Measurements from ENCODE around the gene KCND3. TPM values are rescaled to one million over a fixed set of nuclear protein-coding genes. Genes with fewer than 3 reads are reported as not detected.

KCND3 gene
- total RNA-seq, 4 donors from 2014 or later = 1.8 to 5.3 (median 4.2) TPM

DNA sequence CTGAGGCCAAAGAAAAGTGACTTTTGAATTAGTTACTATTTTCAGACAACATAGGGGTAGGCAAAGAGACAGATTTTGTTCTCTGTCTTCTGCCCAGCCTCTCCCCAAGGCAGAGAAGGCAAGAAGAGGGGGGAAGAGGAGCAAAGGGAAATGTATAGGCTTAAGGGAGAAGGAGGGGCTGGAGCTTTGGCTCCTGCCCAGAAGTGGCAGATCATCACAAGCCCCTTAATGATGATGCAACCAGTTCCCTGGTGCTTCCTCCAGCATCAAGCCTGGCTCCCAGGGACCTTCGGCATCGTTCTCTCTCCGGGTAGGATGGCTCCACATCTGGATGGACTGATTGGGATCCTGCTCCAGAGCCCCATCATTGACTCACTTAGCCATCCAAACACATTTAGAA lies 112.8 kb downstream of the KCND3 start:
- intact Hi-C loops (cut with DNase I) = no loop called here
- H3K27ac ChIP-seq = no peak overlapping the region
- no peaks in the 10 kb centered on the region for H3K4me1 ChIP-seq
- H3K4me3 ChIP-seq (replicated peaks in 1 of 3) = no peak overlapping the region
- no peaks in the 10 kb centered on the region for H3K27me3 ChIP-seq
- H3K9me3 ChIP-seq = no peaks in the 10 kb centered on the region
- TF ChIP-seq POLR2A (IDR thresholded peaks at IDR 0.05) = no peak
- TF ChIP-seq, protein P1, sequence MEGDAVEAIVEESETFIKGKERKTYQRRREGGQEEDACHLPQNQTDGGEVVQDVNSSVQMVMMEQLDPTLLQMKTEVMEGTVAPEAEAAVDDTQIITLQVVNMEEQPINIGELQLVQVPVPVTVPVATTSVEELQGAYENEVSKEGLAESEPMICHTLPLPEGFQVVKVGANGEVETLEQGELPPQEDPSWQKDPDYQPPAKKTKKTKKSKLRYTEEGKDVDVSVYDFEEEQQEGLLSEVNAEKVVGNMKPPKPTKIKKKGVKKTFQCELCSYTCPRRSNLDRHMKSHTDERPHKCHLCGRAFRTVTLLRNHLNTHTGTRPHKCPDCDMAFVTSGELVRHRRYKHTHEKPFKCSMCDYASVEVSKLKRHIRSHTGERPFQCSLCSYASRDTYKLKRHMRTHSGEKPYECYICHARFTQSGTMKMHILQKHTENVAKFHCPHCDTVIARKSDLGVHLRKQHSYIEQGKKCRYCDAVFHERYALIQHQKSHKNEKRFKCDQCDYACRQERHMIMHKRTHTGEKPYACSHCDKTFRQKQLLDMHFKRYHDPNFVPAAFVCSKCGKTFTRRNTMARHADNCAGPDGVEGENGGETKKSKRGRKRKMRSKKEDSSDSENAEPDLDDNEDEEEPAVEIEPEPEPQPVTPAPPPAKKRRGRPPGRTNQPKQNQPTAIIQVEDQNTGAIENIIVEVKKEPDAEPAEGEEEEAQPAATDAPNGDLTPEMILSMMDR (IDR thresholded peaks at IDR 0.05) = no peak
- H3K36me3 ChIP-seq = no peaks in the 10 kb centered on the region
- no peak for DNase-seq
- 76 to 86% methylated on average over 3 of the region's 3 CpGs for WGBS, 2 donors

DNA sequence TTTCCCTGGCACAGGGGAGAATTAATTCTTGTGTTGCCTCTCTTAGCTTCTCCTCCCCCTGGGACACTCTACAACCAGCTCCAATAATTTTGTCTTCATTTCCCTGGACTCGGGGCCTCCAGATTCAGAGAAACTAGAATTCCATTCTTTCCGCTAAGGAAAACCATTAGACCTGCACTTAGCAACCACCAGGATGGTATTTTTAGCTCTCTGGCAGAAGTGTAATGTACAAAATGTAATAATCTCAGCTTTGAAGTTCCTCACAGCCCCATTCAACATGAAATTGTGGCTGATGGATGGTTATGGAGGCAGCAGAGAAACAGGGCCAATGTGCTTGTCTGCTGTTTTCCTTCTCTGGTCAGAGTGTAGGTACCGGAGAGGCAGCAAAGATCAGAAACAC lies 113.8 kb downstream of the KCND3 start:
- Histone ChIP-seq H3K27me3 (no peaks in the 10 kb centered on the region), H3K27ac (no peak overlapping the region), H3K36me3 (no peaks in the 10 kb centered on the region), H3K9me3 (no peaks in the 10 kb centered on the region), H3K4me3 (replicated peaks in 1 of 3) (no peak overlapping the region), H3K4me1 (no peaks in the 10 kb centered on the region)
- no peak for DNase-seq
- 86 to 88% methylated on average over 3 of the region's 3 CpGs for WGBS, 2 donors
- TF ChIP-seq, protein P1 (IDR thresholded peaks at IDR 0.05) = no peak
- TF ChIP-seq POLR2A (IDR thresholded peaks at IDR 0.05) = no peak
- intact Hi-C loops (cut with DNase I) = no loop called here

DNA sequence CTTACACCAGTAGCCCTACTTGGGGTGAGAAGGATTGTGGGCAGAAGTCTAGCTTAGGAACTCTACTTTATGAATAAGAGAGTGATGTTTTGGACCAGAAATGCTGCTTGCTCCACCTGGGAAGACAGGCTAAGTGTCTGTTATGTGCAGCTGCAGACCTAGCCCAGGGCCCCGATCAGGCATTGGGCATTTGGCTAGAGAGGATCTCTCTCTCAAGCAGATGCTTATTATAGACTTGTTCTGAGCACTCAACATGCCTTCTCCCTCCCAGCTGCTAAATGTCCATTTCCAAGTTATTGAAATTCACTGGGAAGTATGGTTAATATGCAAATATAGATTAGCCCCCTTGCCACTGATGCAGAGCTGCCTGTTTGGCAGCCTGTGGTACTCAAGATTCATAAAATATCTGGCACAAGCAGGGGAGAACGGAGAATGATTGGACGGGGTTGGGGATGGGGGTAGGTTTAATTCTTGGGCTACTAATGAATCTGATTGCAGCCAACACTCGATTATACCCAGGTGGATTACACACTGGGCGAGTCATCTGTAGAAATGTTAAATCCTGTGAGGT lies 115.9 kb downstream of the KCND3 start:
- no peak overlapping the region for H3K4me3 ChIP-seq (replicated peaks in 1 of 3)
- no peak overlapping the region for H3K27ac ChIP-seq
- 77 to 78% methylated on average over 5 of the region's 5 CpGs for WGBS, 2 donors
- no peak for DNase-seq
- no peaks in the 10 kb centered on the region for H3K4me1 ChIP-seq
- no peaks in the 10 kb centered on the region for H3K9me3 ChIP-seq
- intact Hi-C loops (cut with DNase I) = no loop called here
- TF ChIP-seq, protein P1 (IDR thresholded peaks at IDR 0.05) = no peak
- TF ChIP-seq POLR2A (IDR thresholded peaks at IDR 0.05) = no peak
- H3K27me3 ChIP-seq = no peaks in the 10 kb centered on the region
- no peaks in the 10 kb centered on the region for H3K36me3 ChIP-seq

DNA sequence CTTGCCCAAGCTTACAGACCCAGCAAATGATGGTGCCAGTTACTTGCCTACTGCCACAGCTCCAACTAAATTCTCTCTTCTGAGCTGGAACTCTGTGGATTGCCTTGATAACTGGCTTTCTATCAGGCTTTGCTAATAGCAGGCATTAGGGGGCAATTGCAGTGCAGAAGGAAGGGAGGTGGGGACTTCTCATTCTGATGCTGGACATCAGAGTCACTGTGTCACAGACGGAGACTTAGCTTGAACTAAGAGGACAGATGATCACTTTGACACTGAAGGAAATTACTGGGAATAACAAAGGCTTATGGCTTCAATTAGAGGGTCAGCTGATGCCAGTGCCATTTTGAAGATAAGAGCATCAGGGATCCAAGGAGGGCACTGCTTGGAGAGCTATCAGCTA lies 119.3 kb downstream of the KCND3 start:
- Histone ChIP-seq H3K9me3 (no peaks in the 10 kb centered on the region), H3K27me3 (no peaks in the 10 kb centered on the region), H3K36me3 (no peaks in the 10 kb centered on the region), H3K27ac (no peak overlapping the region), H3K4me1 (no peaks in the 10 kb centered on the region), H3K4me3 (replicated peaks in 1 of 3) (no peak overlapping the region)
- 72 to 100% methylated on average over 1 of the region's 1 CpG for WGBS, 2 donors
- TF ChIP-seq, protein P1 (IDR thresholded peaks at IDR 0.05) = no peak
- no peak for TF ChIP-seq POLR2A (IDR thresholded peaks at IDR 0.05)
- DNase-seq = no peak
- intact Hi-C loops (cut with DNase I) = no loop called here

DNA sequence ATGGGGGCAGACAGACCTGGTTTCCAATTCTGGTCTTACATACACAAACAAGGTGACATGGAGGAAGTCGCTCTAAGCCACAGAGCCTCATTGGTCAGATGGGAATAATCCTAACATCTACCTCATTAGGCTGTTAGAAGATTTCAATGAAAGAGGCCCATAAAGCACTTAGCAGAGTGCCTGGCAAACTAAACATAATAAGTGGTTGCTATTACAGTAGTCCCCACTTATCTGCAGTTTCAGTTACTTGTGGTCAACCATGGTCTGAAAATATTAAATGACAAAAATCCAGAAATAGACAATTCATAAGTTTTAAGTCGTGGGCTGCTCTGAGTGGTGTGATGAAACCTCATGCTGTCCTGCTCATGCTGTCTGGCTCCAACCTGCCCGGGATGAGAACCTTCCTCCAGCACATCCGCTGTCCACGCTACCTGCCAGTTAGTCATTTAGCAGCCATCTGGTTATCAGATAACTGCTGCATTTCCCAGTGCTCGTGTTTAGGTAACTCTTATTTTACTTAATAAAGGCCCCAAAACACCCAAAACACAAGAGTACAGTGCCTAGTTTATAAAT lies 121.5 kb downstream of the KCND3 start:
- intact Hi-C loops (cut with DNase I) = no loop called here
- WGBS, 2 donors = 76 to 77% methylated on average over 6 of the region's 6 CpGs
- no peaks in the 10 kb centered on the region for H3K4me1 ChIP-seq
- TF ChIP-seq, protein P1 (IDR thresholded peaks at IDR 0.05) = no peak
- TF ChIP-seq POLR2A (IDR thresholded peaks at IDR 0.05) = no peak
- no peaks in the 10 kb centered on the region for H3K9me3 ChIP-seq
- no peak overlapping the region for H3K4me3 ChIP-seq (replicated peaks in 1 of 3)
- DNase-seq = no peak
- H3K27ac ChIP-seq = no peak overlapping the region
- H3K27me3 ChIP-seq = no peaks in the 10 kb centered on the region
- no peaks in the 10 kb centered on the region for H3K36me3 ChIP-seq

All from thyroid gland (tissue), 4 donors.